GM23338 (cell line): ENCODE measurements around the gene FRMD4A. TPM values are rescaled to one million over a fixed set of nuclear protein-coding genes. Genes with fewer than 3 reads are reported as not detected.

Source experiments
- ATAC-seq: fragments of 200-7000 bp; cut with Tn5 transposase; 3 replicates; pipeline ENCODE4 v1.9.1; 2020
- DNase-seq: peaks from one replicate; pipeline ENCODE4 v3.0.0-alpha.2; 2015; ENCODE audit warnings: low spot score
- H2AFZ ChIP-seq: fragments of 200-600 bp; sonication (generic); 2 replicates; pipeline ENCODE4 v1.8.0; 2016; ENCODE audit warnings: antibody characterized with exemption, mild to moderate bottlenecking, moderate library complexity
- H3F3A ChIP-seq: fragments of 200-600 bp; sonication (generic); replicated peaks from 2 replicates; pipeline ENCODE4 v1.8.0; 2017; ENCODE audit warnings: antibody characterized with exemption, mixed run types, low read depth
- H3K27ac ChIP-seq: fragments of 200-600 bp; sonication (generic); 2 replicates; pipeline ENCODE4 v1.6.1; 2016; ENCODE audit warnings: low read depth
- H3K27me3 ChIP-seq: fragments of 200-600 bp; sonication (generic); 2 replicates; pipeline ENCODE4 v1.8.0; 2016; ENCODE audit warnings: mild to moderate bottlenecking, mixed run types, moderate library complexity; ENCODE audit not compliant: insufficient read depth
- H3K36me3 ChIP-seq: fragments of 200-600 bp; sonication (generic); 2 replicates; pipeline ENCODE4 v1.8.0; 2016; ENCODE audit warnings: mild to moderate bottlenecking; ENCODE audit not compliant: insufficient read depth
- H3K4me1 ChIP-seq: fragments of 200-600 bp; sonication (generic); 2 replicates; pipeline ENCODE4 v1.8.0; 2016; ENCODE audit warnings: mild to moderate bottlenecking, moderate library complexity; ENCODE audit not compliant: insufficient read depth
- H3K4me2 ChIP-seq: fragments of 200-600 bp; sonication (generic); 2 replicates; pipeline ENCODE4 v1.7.1; 2017; ENCODE audit warnings: mixed run types
- H3K4me3 ChIP-seq: fragments of 200-600 bp; sonication (generic); 2 replicates; pipeline ENCODE4 v1.6.1; 2016; ENCODE audit warnings: mixed run types
- H3K79me2 ChIP-seq: fragments of 200-600 bp; sonication (generic); replicated peaks from 2 replicates; pipeline ENCODE4 v1.8.0; 2017; ENCODE audit warnings: mild to moderate bottlenecking; ENCODE audit not compliant: insufficient read depth
- H3K9me2 ChIP-seq: fragments of 200-600 bp; sonication (generic); 2 replicates; pipeline ENCODE4 v1.8.0; 2017; ENCODE audit not compliant: insufficient read depth
- H4K20me1 ChIP-seq: fragments of 200-600 bp; sonication (generic); replicated peaks from 2 replicates; pipeline ENCODE4 v1.8.0; 2017; ENCODE audit warnings: mild to moderate bottlenecking; ENCODE audit not compliant: insufficient read depth
- H3K27ac Mint-ChIP-seq: 2 replicates; pipeline ENCODE4 v1.8.0; 2020; ENCODE audit warnings: inconsistent platforms, mild to moderate bottlenecking, moderate library complexity, mixed read lengths
- H3K27me3 Mint-ChIP-seq: 3 replicates; pipeline ENCODE4 v1.8.0; 2022; ENCODE audit warnings: low read depth, mild to moderate bottlenecking, moderate library complexity, mixed read lengths, inconsistent platforms; ENCODE audit not compliant: insufficient read depth, poor library complexity
- H3K36me3 Mint-ChIP-seq: 3 replicates; pipeline ENCODE4 v1.8.0; 2021; ENCODE audit warnings: low read depth, mild to moderate bottlenecking, inconsistent platforms, moderate library complexity, mixed read lengths
- H3K4me1 Mint-ChIP-seq: 3 replicates; pipeline ENCODE4 v1.8.0; 2020; ENCODE audit warnings: mild to moderate bottlenecking, inconsistent platforms, mixed read lengths
- H3K4me3 Mint-ChIP-seq: 3 replicates; pipeline ENCODE4 v1.8.0; 2021; ENCODE audit warnings: moderate library complexity, mild to moderate bottlenecking, inconsistent platforms, mixed read lengths
- H3K9me3 Mint-ChIP-seq: 3 replicates; pipeline ENCODE4 v1.8.0; 2020; ENCODE audit warnings: moderate library complexity, mild to moderate bottlenecking, inconsistent platforms, mixed read lengths
- CREB1 ChIP-seq: fragments of 250-450 bp; sonication (Bioruptor Pico); IDR thresholded peaks from 2 replicates; pipeline ENCODE4 v1.5.0; 2020; ENCODE audit warnings: low read depth, mild to moderate bottlenecking, moderate library complexity
- ETS1 ChIP-seq: IDR thresholded peaks from 2 replicates; pipeline ENCODE4 v1.6.1; 2016; ENCODE audit warnings: antibody characterized with exemption
- EZH2 ChIP-seq: fragments of 200-600 bp; sonication (generic); IDR thresholded peaks from one replicate; pipeline ENCODE4 v1.8.0; 2017; ENCODE audit warnings: antibody characterized with exemption, mild to moderate bottlenecking, low read depth; ENCODE audit not compliant: unreplicated experiment
- EZH2phosphoT487 ChIP-seq: fragments of 200-600 bp; sonication (generic); IDR thresholded peaks from one replicate; pipeline ENCODE4 v1.8.1; 2018; ENCODE audit warnings: antibody characterized with exemption; ENCODE audit not compliant: unreplicated experiment
- JUNB ChIP-seq: IDR thresholded peaks from one replicate; pipeline ENCODE4 v1.6.1; 2016; ENCODE audit warnings: antibody characterized with exemption; ENCODE audit not compliant: unreplicated experiment
- NANOG ChIP-seq: IDR thresholded peaks from 2 replicates; pipeline ENCODE4 v1.6.1; 2016; ENCODE audit warnings: antibody characterized with exemption, borderline replicate concordance
- REST ChIP-seq: IDR thresholded peaks from one replicate; pipeline ENCODE4 v1.6.1; 2018; ENCODE audit warnings: antibody characterized with exemption; ENCODE audit not compliant: unreplicated experiment
- STAT1 ChIP-seq: IDR thresholded peaks from one replicate; pipeline ENCODE4 v1.6.1; 2016; ENCODE audit warnings: antibody characterized with exemption; ENCODE audit not compliant: unreplicated experiment
- ZNF331 ChIP-seq: fragments of 250-450 bp; sonication (Bioruptor Pico); IDR thresholded peaks from 2 replicates; pipeline ENCODE4 v1.5.0; 2020; ENCODE audit warnings: low read depth, mild to moderate bottlenecking, moderate library complexity
- polyA plus RNA-seq: library from polyadenylated mRNA; unstranded; fragments of >200 nt; fragmentation: Nextera tagmentation; extraction: Ambion mirVana; gene quantifications from 2 replicates; pipeline ENCODE4 v1.2.1, GENCODE V29; 2016
- total RNA-seq: library from RNA; depleted of rRNA; stranded (reverse); fragments of >200 nt; shearing (Covaris generic); gene quantifications from 2 replicates; pipeline ENCODE4 v1.2.3, GENCODE V29; 2014
- TF ChIP-seq, protein P1 (sequence below): fragments of 250-450 bp; sonication (Bioruptor Pico); IDR thresholded peaks from 2 replicates; pipeline ENCODE4 v1.5.0; 2020; ENCODE audit warnings: mild to moderate bottlenecking, moderate library complexity

FRMD4A gene
- total and polyA plus RNA-seq, 2 experiments from 2014 or later: 14.0 to 20.1 TPM

DNA sequence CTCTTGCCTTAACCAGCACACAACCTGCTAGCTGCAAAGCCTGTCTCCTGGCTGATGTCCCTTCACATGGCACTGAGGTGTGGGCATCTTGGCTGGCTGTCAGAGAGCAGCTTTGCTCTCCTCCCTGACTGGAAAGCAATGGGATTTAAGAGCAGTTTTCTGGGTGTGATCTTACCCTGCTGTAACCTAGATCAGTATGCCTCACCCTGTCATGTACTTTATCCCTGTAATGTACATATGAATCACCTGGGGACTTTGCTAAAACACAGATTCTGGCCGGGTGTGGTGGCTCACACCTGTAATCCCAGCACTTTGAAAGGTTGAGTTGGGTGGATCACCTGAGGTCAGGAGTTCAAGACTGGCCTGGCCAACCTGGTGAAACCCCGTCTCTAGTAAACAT is 209.9 kb downstream of the FRMD4A start (continued):
- TF ChIP-seq REST (no peak), EZH2 (no peak), ETS1 (no peak), CREB1 (CRISPR knock-in tag) (no peak), JUNB (no peak), EZH2phosphoT487 (no peak), STAT1 (no peak)

GRCh38 chr10:14118953-14119352 is 211.8 kb downstream of the FRMD4A start:
- Histone ChIP-seq H3K4me1 (peaks cover 7% of the 10 kb centered on the region; the same call in 1 of the 2 replicates), H3K27me3 (no peaks in the 10 kb centered on the region), H2AFZ (no peak overlapping the region), H3K4me2 (no peak overlapping the region), H3K4me3 (no peak overlapping the region), H3K79me2 (no peaks in the 10 kb centered on the region), H3F3A (no peaks in the 10 kb centered on the region), H4K20me1 (no peaks in the 10 kb centered on the region), H3K27ac (no peak overlapping the region), H3K9me2 (0 out of 2 replicates have a peak, but pooled peaks cover 3% of the 10 kb centered on the region), H3K36me3 (no peaks in the 10 kb centered on the region)
- H3K36me3 Mint-ChIP-seq: no peaks in the 10 kb centered on the region
- H3K4me3 Mint-ChIP-seq: no peak overlapping the region
- peaks cover 4% of the 10 kb centered on the region for H3K4me1 Mint-ChIP-seq
- DNase-seq: no peak
- H3K27ac Mint-ChIP-seq: no peak overlapping the region
- H3K9me3 Mint-ChIP-seq: no peaks in the 10 kb centered on the region
- H3K27me3 Mint-ChIP-seq: peaks cover 3% of the 10 kb centered on the region
- TF ChIP-seq STAT1 (no peak), NANOG (no peak), ZNF331 (CRISPR knock-in tag) (no peak), ETS1 (no peak), EZH2 (no peak)
- TF ChIP-seq, protein P1, sequence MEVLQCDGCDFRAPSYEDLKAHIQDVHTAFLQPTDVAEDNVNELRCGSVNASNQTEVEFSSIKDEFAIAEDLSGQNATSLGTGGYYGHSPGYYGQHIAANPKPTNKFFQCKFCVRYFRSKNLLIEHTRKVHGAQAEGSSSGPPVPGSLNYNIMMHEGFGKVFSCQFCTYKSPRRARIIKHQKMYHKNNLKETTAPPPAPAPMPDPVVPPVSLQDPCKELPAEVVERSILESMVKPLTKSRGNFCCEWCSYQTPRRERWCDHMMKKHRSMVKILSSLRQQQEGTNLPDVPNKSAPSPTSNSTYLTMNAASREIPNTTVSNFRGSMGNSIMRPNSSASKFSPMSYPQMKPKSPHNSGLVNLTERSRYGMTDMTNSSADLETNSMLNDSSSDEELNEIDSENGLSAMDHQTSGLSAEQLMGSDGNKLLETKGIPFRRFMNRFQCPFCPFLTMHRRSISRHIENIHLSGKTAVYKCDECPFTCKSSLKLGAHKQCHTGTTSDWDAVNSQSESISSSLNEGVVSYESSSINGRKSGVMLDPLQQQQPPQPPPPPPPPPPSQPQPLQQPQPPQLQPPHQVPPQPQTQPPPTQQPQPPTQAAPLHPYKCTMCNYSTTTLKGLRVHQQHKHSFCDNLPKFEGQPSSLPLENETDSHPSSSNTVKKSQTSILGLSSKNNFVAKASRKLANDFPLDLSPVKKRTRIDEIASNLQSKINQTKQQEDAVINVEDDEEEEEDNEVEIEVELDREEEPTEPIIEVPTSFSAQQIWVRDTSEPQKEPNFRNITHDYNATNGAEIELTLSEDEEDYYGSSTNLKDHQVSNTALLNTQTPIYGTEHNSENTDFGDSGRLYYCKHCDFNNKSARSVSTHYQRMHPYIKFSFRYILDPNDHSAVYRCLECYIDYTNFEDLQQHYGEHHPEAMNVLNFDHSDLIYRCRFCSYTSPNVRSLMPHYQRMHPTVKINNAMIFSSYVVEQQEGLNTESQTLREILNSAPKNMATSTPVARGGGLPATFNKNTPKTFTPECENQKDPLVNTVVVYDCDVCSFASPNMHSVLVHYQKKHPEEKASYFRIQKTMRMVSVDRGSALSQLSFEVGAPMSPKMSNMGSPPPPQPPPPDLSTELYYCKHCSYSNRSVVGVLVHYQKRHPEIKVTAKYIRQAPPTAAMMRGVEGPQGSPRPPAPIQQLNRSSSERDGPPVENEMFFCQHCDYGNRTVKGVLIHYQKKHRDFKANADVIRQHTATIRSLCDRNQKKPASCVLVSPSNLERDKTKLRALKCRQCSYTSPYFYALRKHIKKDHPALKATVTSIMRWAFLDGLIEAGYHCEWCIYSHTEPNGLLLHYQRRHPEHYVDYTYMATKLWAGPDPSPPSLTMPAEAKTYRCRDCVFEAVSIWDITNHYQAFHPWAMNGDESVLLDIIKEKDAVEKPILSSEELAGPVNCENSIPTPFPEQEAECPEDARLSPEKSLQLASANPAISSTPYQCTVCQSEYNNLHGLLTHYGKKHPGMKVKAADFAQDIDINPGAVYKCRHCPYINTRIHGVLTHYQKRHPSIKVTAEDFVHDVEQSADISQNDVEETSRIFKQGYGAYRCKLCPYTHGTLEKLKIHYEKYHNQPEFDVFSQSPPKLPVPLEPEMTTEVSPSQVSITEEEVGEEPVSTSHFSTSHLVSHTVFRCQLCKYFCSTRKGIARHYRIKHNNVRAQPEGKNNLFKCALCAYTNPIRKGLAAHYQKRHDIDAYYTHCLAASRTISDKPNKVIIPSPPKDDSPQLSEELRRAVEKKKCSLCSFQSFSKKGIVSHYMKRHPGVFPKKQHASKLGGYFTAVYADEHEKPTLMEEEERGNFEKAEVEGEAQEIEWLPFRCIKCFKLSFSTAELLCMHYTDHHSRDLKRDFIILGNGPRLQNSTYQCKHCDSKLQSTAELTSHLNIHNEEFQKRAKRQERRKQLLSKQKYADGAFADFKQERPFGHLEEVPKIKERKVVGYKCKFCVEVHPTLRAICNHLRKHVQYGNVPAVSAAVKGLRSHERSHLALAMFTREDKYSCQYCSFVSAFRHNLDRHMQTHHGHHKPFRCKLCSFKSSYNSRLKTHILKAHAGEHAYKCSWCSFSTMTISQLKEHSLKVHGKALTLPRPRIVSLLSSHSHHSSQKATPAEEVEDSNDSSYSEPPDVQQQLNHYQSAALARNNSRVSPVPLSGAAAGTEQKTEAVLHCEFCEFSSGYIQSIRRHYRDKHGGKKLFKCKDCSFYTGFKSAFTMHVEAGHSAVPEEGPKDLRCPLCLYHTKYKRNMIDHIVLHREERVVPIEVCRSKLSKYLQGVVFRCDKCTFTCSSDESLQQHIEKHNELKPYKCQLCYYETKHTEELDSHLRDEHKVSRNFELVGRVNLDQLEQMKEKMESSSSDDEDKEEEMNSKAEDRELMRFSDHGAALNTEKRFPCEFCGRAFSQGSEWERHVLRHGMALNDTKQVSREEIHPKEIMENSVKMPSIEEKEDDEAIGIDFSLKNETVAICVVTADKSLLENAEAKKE (CRISPR knock-in tag): no peak
- ATAC-seq: no peak
